HepG2 (cell line): ENCODE data around the gene MOGAT3. TPM values are rescaled to one million over a fixed set of nuclear protein-coding genes. Genes with fewer than 3 reads are reported as not detected.

Experiments
- CCAR2 ChIP-seq: fragments of 200-400 bp; formaldehyde crosslinking; optimal IDR thresholded peaks from 2 replicates; pipeline ENCODE3; 2018; ENCODE audit warnings: low read depth, mild to moderate bottlenecking, low read length, moderate library complexity
- CREM ChIP-seq, 2 experiments: sonication (generic) in 1 of 2; formaldehyde crosslinking in 1 of 2; IDR thresholded peaks; 2 replicates each; pipeline versions ENCODE4 v1.4.0 to v1.6.1; 2016 to 2020; ENCODE audit warnings: antibody characterized with exemption in 1 of 2, mild to moderate bottlenecking in 1 of 2, missing genetic modification reagents in 1 of 2
- GTF2F1 ChIP-seq: fragments of 150-350 bp; IDR thresholded peaks from 2 replicates; pipeline ENCODE4 v1.6.1; 2014; ENCODE audit warnings: low read length
- HMG20A ChIP-seq: IDR thresholded peaks from 2 replicates; pipeline ENCODE4 v1.6.1; 2016; ENCODE audit warnings: borderline replicate concordance
- HMG20B ChIP-seq: conservative IDR thresholded peaks from 2 replicates; pipeline ENCODE4 v1.6.1; 2016; ENCODE audit warnings: missing genetic modification reagents, missing compliant biosample characterization
- KLF6 ChIP-seq: IDR thresholded peaks from 2 replicates; pipeline ENCODE4 v1.8.0; 2016; ENCODE audit warnings: missing biosample characterization, missing genetic modification reagents
- SIN3B ChIP-seq: fragments of 150-350 bp; IDR thresholded peaks from 2 replicates; pipeline ENCODE4 v1.6.1; 2014; ENCODE audit warnings: low read length
- SMAD9 ChIP-seq: sonication (generic); formaldehyde crosslinking; IDR thresholded peaks from 2 replicates; pipeline ENCODE4 v1.5.1; 2020; ENCODE audit warnings: mild to moderate bottlenecking, missing genetic modification reagents
- SOX5 ChIP-seq: IDR thresholded peaks from 2 replicates; pipeline ENCODE4 v1.6.1; 2016; ENCODE audit warnings: borderline replicate concordance
- ZBTB3 ChIP-seq: sonication (generic); formaldehyde crosslinking; IDR thresholded peaks from 2 replicates; pipeline ENCODE4 v1.4.0; 2020; ENCODE audit warnings: low read depth, mild to moderate bottlenecking, moderate library complexity, missing genetic modification reagents, borderline replicate concordance
- ZNF460 ChIP-seq: sonication (generic); formaldehyde crosslinking; IDR thresholded peaks from 2 replicates; pipeline ENCODE4 v1.5.1; 2020; ENCODE audit warnings: missing genetic modification reagents, mild to moderate bottlenecking, borderline replicate concordance
- ZNF549 ChIP-seq: sonication (generic); formaldehyde crosslinking; IDR thresholded peaks from 2 replicates; pipeline ENCODE4 v1.5.0; 2020; ENCODE audit warnings: missing genetic modification reagents
- ZNF883 ChIP-seq: sonication (generic); formaldehyde crosslinking; IDR thresholded peaks from 2 replicates; pipeline ENCODE4 v1.5.1; 2020; ENCODE audit warnings: mild to moderate bottlenecking, missing genetic modification reagents; ENCODE audit errors: not compliant biosample characterization
- polyA plus RNA-seq, 8 experiments: library from polyadenylated mRNA; depleted of rRNA in 3 of 8; stranded (reverse) in 7 of 8; unstranded in 1 of 8; fragments of >200 nt; fragmentation: Illumina TruSeq in 4 of 8; extraction: Trizol in 4 of 8; gene quantifications; 2 replicates each; pipeline versions ENCODE4 v1.2.1 to v1.2.3, GENCODE V29; 2011 to 2016; ENCODE audit warnings: low read depth in 4 of 8, missing spikeins in 1 of 8, mixed read lengths in 1 of 8; ENCODE audit not compliant: insufficient read depth in 1 of 8
- total RNA-seq, 5 experiments: library from RNA; depleted of rRNA; stranded (reverse); fragments of >200 nt; fragmentation: Illumina TruSeq; extraction: Trizol; gene quantifications; 2 replicates each; pipeline ENCODE4 v1.2.3, GENCODE V29; 2016; ENCODE audit warnings: low read depth in 1 of 5
- TF ChIP-seq, protein P1 (sequence below): sonication (generic); formaldehyde crosslinking; IDR thresholded peaks from 2 replicates; pipeline ENCODE4 v1.4.0; 2020; ENCODE audit warnings: missing genetic modification reagents
- TF ChIP-seq, protein P2 (sequence below): sonication (generic); formaldehyde crosslinking; IDR thresholded peaks from 2 replicates; pipeline ENCODE4 v1.9.0; 2021; ENCODE audit warnings: missing genetic modification reagents, mild to moderate bottlenecking, borderline replicate concordance
- TF ChIP-seq, protein P3 (sequence below): sonication (generic); formaldehyde crosslinking; IDR thresholded peaks from 2 replicates; pipeline ENCODE4 v1.5.0; 2020; ENCODE audit warnings: mild to moderate bottlenecking, missing genetic modification reagents
- TF ChIP-seq, protein P4 (sequence below): IDR thresholded peaks from 2 replicates; pipeline ENCODE4 v1.6.1; 2012; ENCODE audit warnings: inconsistent platforms
- TF ChIP-seq, protein P5 (sequence below): sonication (generic); formaldehyde crosslinking; IDR thresholded peaks from 2 replicates; pipeline ENCODE4 v1.4.0; 2020; ENCODE audit warnings: missing genetic modification reagents, borderline replicate concordance

The MOGAT3 gene
- total and polyA plus RNA-seq, 2 of the 13 experiments (the other 11 are each of a cell fraction or from before 2014, with no cell fraction given), result 22.5 to 30.5 TPM

DNA sequence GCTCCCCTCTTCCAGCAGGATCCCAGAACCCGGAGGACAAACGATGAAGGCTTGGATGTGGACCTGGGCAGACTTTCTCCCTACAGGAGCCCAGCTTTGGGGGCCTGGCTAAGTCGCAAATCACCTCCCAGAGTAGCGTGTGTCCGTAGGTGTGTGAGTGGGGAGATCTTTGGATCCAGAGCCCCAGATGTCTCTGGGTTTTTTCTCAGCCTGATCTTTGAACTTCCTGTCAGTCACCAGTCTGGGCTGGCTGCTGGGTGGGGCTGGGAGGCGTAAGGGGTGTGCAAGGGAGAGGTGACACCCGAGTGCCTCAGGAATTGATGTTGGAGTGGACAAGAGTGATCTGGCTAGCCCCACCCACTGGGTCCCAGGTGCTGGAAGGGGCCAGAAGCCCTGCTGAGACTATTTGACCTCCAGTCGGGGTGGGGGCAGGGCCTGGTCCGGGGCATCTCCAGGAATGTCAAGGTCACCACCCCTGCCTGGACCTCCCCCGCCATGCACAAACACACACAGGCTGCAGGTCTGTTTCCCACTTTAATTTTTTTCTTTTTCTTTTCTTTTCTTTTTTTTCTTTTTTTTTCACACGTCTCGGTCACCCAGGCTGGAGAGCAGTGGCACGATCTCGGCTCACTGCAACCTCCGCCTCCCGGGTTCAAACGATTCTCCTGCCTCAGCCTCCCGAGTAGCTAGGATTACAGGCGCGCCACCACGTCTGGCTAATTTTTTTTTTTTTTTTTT is at the start of gene MOGAT3 (continued):
- peak; percentile 76 for TF ChIP-seq CREM (IDR thresholded peaks at IDR 0.05)
- 0 out of 2 replicates have a peak, but pooled peaks have one; percentile 8 for TF ChIP-seq CREM (CRISPR knock-in tag; IDR thresholded peaks at IDR 0.05)
- no peak for TF ChIP-seq ZNF460 (CRISPR knock-in tag)
- TF ChIP-seq, protein P1, sequence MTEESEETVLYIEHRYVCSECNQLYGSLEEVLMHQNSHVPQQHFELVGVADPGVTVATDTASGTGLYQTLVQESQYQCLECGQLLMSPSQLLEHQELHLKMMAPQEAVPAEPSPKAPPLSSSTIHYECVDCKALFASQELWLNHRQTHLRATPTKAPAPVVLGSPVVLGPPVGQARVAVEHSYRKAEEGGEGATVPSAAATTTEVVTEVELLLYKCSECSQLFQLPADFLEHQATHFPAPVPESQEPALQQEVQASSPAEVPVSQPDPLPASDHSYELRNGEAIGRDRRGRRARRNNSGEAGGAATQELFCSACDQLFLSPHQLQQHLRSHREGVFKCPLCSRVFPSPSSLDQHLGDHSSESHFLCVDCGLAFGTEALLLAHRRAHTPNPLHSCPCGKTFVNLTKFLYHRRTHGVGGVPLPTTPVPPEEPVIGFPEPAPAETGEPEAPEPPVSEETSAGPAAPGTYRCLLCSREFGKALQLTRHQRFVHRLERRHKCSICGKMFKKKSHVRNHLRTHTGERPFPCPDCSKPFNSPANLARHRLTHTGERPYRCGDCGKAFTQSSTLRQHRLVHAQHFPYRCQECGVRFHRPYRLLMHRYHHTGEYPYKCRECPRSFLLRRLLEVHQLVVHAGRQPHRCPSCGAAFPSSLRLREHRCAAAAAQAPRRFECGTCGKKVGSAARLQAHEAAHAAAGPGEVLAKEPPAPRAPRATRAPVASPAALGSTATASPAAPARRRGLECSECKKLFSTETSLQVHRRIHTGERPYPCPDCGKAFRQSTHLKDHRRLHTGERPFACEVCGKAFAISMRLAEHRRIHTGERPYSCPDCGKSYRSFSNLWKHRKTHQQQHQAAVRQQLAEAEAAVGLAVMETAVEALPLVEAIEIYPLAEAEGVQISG (CRISPR knock-in tag), result peak; percentile 60; the same call in 1 of the 2 replicates
- TF ChIP-seq SMAD9, result no peak
- TF ChIP-seq, protein P2, sequence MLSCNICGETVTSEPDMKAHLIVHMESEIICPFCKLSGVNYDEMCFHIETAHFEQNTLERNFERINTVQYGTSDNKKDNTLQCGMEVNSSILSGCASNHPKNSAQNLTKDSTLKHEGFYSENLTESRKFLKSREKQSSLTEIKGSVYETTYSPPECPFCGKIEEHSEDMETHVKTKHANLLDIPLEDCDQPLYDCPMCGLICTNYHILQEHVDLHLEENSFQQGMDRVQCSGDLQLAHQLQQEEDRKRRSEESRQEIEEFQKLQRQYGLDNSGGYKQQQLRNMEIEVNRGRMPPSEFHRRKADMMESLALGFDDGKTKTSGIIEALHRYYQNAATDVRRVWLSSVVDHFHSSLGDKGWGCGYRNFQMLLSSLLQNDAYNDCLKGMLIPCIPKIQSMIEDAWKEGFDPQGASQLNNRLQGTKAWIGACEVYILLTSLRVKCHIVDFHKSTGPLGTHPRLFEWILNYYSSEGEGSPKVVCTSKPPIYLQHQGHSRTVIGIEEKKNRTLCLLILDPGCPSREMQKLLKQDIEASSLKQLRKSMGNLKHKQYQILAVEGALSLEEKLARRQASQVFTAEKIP (CRISPR knock-in tag), result no peak
- TF ChIP-seq HMG20B (CRISPR knock-in tag), result peak; percentile 82
- no peak for TF ChIP-seq ZNF549
- no peak for TF ChIP-seq ZNF883
- TF ChIP-seq, protein P3, sequence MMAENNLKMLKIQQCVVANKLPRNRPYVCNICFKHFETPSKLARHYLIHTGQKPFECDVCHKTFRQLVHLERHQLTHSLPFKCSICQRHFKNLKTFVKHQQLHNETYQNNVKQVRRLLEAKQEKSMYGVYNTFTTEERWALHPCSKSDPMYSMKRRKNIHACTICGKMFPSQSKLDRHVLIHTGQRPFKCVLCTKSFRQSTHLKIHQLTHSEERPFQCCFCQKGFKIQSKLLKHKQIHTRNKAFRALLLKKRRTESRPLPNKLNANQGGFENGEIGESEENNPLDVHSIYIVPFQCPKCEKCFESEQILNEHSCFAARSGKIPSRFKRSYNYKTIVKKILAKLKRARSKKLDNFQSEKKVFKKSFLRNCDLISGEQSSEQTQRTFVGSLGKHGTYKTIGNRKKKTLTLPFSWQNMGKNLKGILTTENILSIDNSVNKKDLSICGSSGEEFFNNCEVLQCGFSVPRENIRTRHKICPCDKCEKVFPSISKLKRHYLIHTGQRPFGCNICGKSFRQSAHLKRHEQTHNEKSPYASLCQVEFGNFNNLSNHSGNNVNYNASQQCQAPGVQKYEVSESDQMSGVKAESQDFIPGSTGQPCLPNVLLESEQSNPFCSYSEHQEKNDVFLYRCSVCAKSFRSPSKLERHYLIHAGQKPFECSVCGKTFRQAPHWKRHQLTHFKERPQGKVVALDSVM (CRISPR knock-in tag), result peak; percentile 41; the same call in 1 of the 2 replicates
- no peak for TF ChIP-seq SIN3B
- TF ChIP-seq HMG20A, result no peak; the same call in 1 of the 2 replicates
- TF ChIP-seq, protein P4, sequence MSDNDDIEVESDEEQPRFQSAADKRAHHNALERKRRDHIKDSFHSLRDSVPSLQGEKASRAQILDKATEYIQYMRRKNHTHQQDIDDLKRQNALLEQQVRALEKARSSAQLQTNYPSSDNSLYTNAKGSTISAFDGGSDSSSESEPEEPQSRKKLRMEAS, result peak; percentile 69
- TF ChIP-seq GTF2F1, result 0 out of 2 replicates have a peak, but pooled peaks have one; percentile 10
- TF ChIP-seq SOX5 (CRISPR knock-in tag), result peak; percentile 82
- TF ChIP-seq KLF6, result no peak
- TF ChIP-seq ZBTB3, result no peak
- no peak for TF ChIP-seq CCAR2
- TF ChIP-seq, protein P5, sequence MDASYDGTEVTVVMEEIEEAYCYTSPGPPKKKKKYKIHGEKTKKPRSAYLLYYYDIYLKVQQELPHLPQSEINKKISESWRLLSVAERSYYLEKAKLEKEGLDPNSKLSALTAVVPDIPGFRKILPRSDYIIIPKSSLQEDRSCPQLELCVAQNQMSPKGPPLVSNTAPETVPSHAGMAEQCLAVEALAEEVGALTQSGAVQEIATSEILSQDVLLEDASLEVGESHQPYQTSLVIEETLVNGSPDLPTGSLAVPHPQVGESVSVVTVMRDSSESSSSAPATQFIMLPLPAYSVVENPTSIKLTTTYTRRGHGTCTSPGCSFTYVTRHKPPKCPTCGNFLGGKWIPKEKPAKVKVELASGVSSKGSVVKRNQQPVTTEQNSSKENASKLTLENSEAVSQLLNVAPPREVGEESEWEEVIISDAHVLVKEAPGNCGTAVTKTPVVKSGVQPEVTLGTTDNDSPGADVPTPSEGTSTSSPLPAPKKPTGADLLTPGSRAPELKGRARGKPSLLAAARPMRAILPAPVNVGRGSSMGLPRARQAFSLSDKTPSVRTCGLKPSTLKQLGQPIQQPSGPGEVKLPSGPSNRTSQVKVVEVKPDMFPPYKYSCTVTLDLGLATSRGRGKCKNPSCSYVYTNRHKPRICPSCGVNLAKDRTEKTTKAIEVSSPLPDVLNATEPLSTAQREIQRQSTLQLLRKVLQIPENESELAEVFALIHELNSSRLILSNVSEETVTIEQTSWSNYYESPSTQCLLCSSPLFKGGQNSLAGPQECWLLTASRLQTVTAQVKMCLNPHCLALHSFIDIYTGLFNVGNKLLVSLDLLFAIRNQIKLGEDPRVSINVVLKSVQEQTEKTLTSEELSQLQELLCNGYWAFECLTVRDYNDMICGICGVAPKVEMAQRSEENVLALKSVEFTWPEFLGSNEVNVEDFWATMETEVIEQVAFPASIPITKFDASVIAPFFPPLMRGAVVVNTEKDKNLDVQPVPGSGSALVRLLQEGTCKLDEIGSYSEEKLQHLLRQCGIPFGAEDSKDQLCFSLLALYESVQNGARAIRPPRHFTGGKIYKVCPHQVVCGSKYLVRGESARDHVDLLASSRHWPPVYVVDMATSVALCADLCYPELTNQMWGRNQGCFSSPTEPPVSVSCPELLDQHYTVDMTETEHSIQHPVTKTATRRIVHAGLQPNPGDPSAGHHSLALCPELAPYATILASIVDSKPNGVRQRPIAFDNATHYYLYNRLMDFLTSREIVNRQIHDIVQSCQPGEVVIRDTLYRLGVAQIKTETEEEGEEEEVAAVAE (CRISPR knock-in tag), result peak; percentile 65; the same call in 1 of the 2 replicates
